Ishikawa (cell line): Measurements from ENCODE around the gene PTPN7.

Experiments
- CEBPB ChIP-seq: IDR thresholded peaks from 2 replicates; pipeline ENCODE4 v1.6.1; 2012
- CREB1 ChIP-seq: IDR thresholded peaks from 2 replicates; pipeline ENCODE4 v1.6.1; 2012; ENCODE audit warnings: low read depth
- EGR1 ChIP-seq: IDR thresholded peaks from 2 replicates; pipeline ENCODE4 v1.6.1; 2012
- EP300 ChIP-seq: IDR thresholded peaks from 2 replicates; pipeline ENCODE4 v1.6.1; 2012; ENCODE audit warnings: borderline replicate concordance
- FOXM1 ChIP-seq: IDR thresholded peaks from 2 replicates; pipeline ENCODE4 v1.6.1; 2012; ENCODE audit warnings: low read depth, borderline replicate concordance
- NFIC ChIP-seq: IDR thresholded peaks from 2 replicates; pipeline ENCODE4 v1.6.1; 2012
- RAD21 ChIP-seq: IDR thresholded peaks from 2 replicates; pipeline ENCODE4 v1.6.1; 2012; ENCODE audit warnings: low read depth
- TAF1 ChIP-seq: IDR thresholded peaks from 2 replicates; pipeline ENCODE4 v1.6.1; 2012; ENCODE audit warnings: low read depth, mild to moderate bottlenecking
- TCF12 ChIP-seq: IDR thresholded peaks from 2 replicates; pipeline ENCODE4 v1.6.1; 2012; ENCODE audit warnings: low read depth
- TEAD4 ChIP-seq: IDR thresholded peaks from 2 replicates; pipeline ENCODE4 v1.6.1; 2012
- YY1 ChIP-seq: IDR thresholded peaks from 2 replicates; pipeline ENCODE4 v1.6.1; 2012; ENCODE audit warnings: low read depth
- ZBTB7A ChIP-seq: IDR thresholded peaks from 2 replicates; pipeline ENCODE4 v1.6.1; 2012; ENCODE audit warnings: low read depth
- TF ChIP-seq, protein P1 (sequence below): IDR thresholded peaks from 2 replicates; pipeline ENCODE4 v1.6.1; 2012
- TF ChIP-seq, protein P2 (sequence below): IDR thresholded peaks from 2 replicates; pipeline ENCODE4 v1.6.1; 2012; ENCODE audit warnings: low read depth, mild to moderate bottlenecking
- TF ChIP-seq, protein P3 (sequence below): IDR thresholded peaks from 2 replicates; pipeline ENCODE4 v1.6.1; 2012

Gene PTPN7

DNA sequence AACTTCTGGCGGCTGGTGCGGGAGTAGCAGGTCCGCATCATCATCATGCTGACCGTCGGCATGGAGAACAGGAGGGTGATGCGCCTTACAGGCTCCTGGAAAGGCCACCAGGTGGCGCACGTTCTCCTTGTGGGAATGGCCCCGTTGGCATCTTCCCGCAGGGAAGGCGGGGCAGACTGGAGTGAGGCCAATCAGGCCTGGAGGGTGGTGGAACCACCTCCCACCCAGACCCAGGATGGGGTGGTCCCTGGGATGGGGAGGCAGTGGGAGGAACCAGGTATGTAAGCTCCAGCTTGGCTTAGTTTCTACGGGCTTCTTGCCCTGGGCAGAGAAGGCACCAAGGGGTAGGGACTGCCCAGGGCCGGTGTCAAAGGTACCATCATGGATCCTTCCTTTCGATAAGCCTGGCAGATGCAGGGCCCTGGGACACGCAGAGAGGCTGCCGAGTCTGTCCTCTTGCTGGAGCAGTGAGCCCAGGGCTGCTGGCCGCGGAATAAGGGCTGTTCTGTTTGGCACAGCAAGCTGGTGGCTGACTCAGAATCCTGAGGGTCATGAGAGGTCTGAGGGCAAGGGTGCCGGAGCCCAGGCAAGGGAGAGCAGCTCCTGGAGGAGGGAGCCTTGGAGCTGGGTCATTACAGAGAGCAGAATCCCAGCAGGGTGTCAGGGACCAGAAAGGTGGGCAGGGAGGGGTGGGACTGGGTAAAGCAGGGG lies 24.5 kb upstream of the PTPN7 start:
- no peak for TF ChIP-seq CREB1
- TF ChIP-seq TCF12, result no peak
- TF ChIP-seq RAD21, result peak; percentile 91
- TF ChIP-seq CEBPB, result no peak
- 0 out of 2 replicates have a peak, but pooled peaks have one; percentile 19 for TF ChIP-seq YY1
- peak; percentile 77 for TF ChIP-seq NFIC
- TF ChIP-seq EGR1, result no peak
- no peak for TF ChIP-seq EP300
- TF ChIP-seq TEAD4, result peak; percentile 21; the same call in 1 of the 2 replicates
- TF ChIP-seq, protein P1, sequence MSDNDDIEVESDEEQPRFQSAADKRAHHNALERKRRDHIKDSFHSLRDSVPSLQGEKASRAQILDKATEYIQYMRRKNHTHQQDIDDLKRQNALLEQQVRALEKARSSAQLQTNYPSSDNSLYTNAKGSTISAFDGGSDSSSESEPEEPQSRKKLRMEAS, result peak; percentile 34; the same call in 1 of the 2 replicates
- TF ChIP-seq ZBTB7A, result no peak; the same call in 1 of the 2 replicates
- TF ChIP-seq, protein P2, sequence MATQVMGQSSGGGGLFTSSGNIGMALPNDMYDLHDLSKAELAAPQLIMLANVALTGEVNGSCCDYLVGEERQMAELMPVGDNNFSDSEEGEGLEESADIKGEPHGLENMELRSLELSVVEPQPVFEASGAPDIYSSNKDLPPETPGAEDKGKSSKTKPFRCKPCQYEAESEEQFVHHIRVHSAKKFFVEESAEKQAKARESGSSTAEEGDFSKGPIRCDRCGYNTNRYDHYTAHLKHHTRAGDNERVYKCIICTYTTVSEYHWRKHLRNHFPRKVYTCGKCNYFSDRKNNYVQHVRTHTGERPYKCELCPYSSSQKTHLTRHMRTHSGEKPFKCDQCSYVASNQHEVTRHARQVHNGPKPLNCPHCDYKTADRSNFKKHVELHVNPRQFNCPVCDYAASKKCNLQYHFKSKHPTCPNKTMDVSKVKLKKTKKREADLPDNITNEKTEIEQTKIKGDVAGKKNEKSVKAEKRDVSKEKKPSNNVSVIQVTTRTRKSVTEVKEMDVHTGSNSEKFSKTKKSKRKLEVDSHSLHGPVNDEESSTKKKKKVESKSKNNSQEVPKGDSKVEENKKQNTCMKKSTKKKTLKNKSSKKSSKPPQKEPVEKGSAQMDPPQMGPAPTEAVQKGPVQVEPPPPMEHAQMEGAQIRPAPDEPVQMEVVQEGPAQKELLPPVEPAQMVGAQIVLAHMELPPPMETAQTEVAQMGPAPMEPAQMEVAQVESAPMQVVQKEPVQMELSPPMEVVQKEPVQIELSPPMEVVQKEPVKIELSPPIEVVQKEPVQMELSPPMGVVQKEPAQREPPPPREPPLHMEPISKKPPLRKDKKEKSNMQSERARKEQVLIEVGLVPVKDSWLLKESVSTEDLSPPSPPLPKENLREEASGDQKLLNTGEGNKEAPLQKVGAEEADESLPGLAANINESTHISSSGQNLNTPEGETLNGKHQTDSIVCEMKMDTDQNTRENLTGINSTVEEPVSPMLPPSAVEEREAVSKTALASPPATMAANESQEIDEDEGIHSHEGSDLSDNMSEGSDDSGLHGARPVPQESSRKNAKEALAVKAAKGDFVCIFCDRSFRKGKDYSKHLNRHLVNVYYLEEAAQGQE, result no peak
- TF ChIP-seq, protein P3, sequence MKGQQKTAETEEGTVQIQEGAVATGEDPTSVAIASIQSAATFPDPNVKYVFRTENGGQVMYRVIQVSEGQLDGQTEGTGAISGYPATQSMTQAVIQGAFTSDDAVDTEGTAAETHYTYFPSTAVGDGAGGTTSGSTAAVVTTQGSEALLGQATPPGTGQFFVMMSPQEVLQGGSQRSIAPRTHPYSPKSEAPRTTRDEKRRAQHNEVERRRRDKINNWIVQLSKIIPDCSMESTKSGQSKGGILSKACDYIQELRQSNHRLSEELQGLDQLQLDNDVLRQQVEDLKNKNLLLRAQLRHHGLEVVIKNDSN, result no peak

DNA sequence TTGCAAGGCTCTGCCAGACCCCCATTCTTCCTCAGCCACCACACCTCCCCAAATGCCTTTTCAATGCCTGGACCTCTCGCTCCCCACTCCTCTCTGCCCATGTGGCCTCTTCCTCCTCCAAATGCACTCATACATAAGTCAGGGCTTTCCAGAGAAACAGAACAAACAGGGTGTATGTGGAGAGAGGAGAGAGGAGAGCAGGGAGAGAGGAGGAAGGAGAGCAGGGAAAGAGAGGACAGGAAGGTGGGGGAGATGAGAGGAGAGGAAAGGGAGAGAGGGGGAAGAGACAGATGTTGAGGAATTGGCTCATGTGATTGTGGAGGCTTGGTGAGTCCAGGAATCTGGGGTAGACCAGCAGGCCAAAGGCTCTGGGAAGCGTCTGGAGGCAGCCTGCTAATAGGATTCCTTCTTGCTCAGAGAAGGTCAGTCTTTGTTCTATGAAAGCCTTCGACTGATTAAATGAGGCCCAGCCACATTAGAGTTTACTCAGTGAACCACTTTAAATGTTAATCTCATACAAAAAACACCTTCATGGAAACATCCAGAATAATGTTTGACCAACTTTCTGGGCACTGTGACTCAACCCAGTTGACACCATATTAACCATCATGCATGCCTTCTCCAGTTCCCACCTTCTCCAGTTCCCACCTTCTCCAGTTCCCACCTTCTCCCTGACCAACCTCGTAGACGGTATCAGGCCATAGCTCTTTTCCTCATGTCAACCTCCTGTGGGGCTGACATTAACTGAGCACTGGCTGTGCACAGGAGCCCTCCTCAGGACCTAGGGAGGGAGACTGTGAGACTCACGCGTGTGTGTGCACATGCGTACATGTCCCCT lies 21.9 kb upstream of the PTPN7 start:
- TF ChIP-seq, protein P1, result no peak
- TF ChIP-seq TAF1 (no peak), EGR1 (no peak), TCF12 (no peak), TEAD4 (no peak), EP300 (no peak), CREB1 (no peak), NFIC (no peak), FOXM1 (no peak), YY1 (no peak), RAD21 (no peak), ZBTB7A (no peak)
- TF ChIP-seq, protein P2, result no peak
- TF ChIP-seq, protein P3, result no peak

DNA sequence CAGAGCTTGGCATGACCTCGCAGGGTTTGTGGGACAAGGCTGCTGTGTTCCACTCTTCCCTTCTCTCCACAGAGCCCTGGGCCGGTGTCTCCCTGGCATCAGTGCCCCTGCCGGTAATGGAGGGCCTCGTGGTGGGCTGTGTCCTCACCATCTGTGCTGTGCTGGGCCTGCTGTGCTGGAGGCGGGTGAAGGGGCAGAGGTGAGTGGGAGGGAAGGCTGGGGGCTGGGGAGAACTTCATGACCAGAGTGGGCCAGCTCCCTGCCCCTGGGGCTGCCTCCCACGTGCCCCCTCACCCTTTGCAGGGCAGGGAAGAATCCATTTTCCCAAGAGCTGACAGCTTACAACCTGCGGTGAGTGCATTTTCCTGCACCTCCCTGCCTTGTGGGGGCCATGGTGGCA lies 21.2 kb upstream of the PTPN7 start:
- TF ChIP-seq CREB1, result no peak
- TF ChIP-seq, protein P3, result no peak
- no peak for TF ChIP-seq TCF12
- TF ChIP-seq CEBPB, result no peak
- no peak for TF ChIP-seq EGR1
- no peak for TF ChIP-seq EP300
- no peak for TF ChIP-seq ZBTB7A
- TF ChIP-seq, protein P1, result no peak
- no peak for TF ChIP-seq RAD21
- no peak for TF ChIP-seq FOXM1
- no peak for TF ChIP-seq TAF1
- no peak for TF ChIP-seq NFIC
- TF ChIP-seq TEAD4, result no peak

DNA sequence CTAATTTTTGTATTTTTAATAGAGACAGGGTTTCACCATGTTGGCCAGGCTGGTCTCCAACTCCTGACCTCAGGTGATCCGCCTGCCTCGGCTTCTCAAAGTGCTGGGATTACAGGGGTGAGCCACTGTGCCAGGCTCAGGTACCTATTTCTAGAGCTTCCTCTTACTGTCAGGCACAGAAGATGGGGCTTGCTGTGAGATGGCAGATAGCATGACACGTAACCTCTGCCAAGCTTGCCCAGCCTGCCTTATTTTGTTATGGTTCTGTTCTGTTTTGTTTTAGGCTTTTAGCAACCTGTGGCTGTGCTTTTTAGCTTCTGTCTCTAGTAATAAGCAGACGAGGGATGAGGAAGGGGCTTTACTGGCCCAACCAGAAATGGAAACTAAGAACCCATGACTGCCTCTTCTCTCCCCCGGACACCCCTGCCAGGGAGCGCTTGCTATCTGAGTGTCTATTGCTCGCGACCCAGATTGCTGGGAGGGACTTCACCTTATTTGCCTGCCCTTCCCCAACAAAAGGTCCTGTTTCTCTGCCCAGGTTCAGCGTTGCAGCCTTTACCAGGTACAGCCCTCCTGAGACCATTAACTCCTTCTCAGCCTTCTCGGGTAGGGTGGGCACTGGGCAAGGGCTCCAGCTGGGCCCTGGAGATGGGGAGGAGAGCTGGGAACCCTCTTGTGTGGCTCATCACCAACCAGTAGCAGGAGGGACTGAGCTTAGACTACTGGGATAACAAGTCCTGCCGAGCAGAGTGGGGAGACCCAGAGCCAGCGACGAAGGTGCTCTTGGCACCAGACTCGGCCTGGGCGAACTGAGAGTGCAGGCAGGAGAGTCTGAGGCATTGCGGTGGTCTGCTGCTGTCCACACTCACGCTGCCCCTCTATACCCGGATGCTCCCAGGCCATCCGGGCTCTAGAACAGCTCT lies 19.7 kb upstream of the PTPN7 start:
- TF ChIP-seq TCF12 (no peak), ZBTB7A (no peak), RAD21 (no peak), NFIC (no peak), CREB1 (no peak), YY1 (no peak)
